Lower leg skin (tissue), 3 donors: ENCODE measurements around the gene SH3BP5L.

ENCODE experiments used
- POLR2A ChIP-seq, 2 donors: fragments of 450-650 bp; IDR thresholded peaks; one replicate each; pipeline ENCODE4 v1.6.1; 2016 to 2017; ENCODE audit warnings: antibody characterized with exemption in 2 of 2, mild to moderate bottlenecking in 1 of 2, moderate library complexity in 1 of 2
- TF ChIP-seq, protein P1 (sequence below), 3 donors: fragments of 450-650 bp; IDR thresholded peaks; one replicate each; pipeline ENCODE4 v1.5.1; 2016; ENCODE audit warnings: antibody characterized with exemption in 3 of 3, mild to moderate bottlenecking in 3 of 3, moderate library complexity in 2 of 3

DNA sequence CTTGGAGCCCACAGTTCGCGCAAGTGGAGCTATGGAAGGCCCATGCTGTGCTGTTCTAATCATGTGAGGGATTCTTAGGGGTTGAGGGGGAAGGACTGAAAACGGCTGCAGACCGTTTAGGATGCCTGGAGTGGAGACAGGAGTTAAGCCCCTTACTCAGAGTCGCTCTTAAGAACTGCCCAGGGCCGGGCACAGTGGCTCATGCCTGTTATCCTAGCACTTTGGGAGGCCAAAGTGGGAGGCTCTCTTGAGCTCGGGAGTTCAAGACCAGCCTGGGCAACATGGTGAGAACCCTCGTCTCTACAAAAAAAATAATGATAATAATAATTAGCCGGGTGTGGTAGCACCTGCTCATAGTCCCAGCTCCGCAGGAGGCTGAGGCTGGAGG, 13.4 kb upstream of the SH3BP5L start:
- TF ChIP-seq, protein P1, sequence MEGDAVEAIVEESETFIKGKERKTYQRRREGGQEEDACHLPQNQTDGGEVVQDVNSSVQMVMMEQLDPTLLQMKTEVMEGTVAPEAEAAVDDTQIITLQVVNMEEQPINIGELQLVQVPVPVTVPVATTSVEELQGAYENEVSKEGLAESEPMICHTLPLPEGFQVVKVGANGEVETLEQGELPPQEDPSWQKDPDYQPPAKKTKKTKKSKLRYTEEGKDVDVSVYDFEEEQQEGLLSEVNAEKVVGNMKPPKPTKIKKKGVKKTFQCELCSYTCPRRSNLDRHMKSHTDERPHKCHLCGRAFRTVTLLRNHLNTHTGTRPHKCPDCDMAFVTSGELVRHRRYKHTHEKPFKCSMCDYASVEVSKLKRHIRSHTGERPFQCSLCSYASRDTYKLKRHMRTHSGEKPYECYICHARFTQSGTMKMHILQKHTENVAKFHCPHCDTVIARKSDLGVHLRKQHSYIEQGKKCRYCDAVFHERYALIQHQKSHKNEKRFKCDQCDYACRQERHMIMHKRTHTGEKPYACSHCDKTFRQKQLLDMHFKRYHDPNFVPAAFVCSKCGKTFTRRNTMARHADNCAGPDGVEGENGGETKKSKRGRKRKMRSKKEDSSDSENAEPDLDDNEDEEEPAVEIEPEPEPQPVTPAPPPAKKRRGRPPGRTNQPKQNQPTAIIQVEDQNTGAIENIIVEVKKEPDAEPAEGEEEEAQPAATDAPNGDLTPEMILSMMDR (IDR thresholded peaks at IDR 0.05) = no peak
- no peak for TF ChIP-seq POLR2A (IDR thresholded peaks at IDR 0.05)
